Measurements from ENCODE around the gene TPSD1.
A peak's percentile ranks its signal among the peaks of the same experiment; 100 is the strongest.

The TPSD1 gene

GRCh38 chr16:1297018-1297696 lies 41.3 kb downstream of the TPSD1 start:
- no peak for DNase-seq

GRCh38 chr16:1298406-1298805 lies 42.5 kb downstream of the TPSD1 start:
- DNase-seq: no peak

- DNase-seq: no peak
Measured at GRCh38 chr16:1299012-1299867, 43.4 kb downstream of the TPSD1 start.

GRCh38 chr16:1299868-1300203 lies 44.0 kb downstream of the TPSD1 start:
- no peak for DNase-seq

- peak in 35 of 56 donors; percentile 4 to 70 (median 21) for DNase-seq
Measured at GRCh38 chr16:1300664-1301476, 45.0 kb downstream of the TPSD1 start.

GRCh38 chr16:1301562-1301961 lies 45.7 kb downstream of the TPSD1 start:
- DNase-seq: no peak

GRCh38 chr16:1305823-1306222 lies 50.0 kb downstream of the TPSD1 start:
- no peak for DNase-seq

GRCh38 chr16:1306334-1306733 lies 50.5 kb downstream of the TPSD1 start:
- no peak for DNase-seq

GRCh38 chr16:1308036-1308976 lies 52.4 kb downstream of the TPSD1 start:
- peak in 2 of 56 donors; percentile 53 to 86 for DNase-seq
